ENCODE measurements around the gene ACSL1.

The ACSL1 gene

GRCh38 chr4:184719407-184719806, 106.4 kb downstream of the ACSL1 start:
- no peak for DNase-seq (ENCODE audit: low read depth)

GRCh38 chr4:184715526-184715925, 110.2 kb downstream of the ACSL1 start:
- peak; percentile 20 for DNase-seq (ENCODE audit: low read depth)

GRCh38 chr4:184713887-184714286, 111.9 kb downstream of the ACSL1 start:
- no peak for DNase-seq (ENCODE audit: low read depth)

GRCh38 chr4:184712322-184712721, 113.4 kb downstream of the ACSL1 start:
- DNase-seq (ENCODE audit: low read depth) = no peak

GRCh38 chr4:184706453-184706852, 119.3 kb downstream of the ACSL1 start:
- DNase-seq (ENCODE audit: low read depth) = no peak

GRCh38 chr4:184705692-184706091, 120.1 kb downstream of the ACSL1 start:
- DNase-seq (ENCODE audit: low read depth) = no peak
